GM21447 (cell line): ENCODE results near the gene TMEM259.

Experiments
- ATAC-seq: cut with Tn5 transposase; IDR thresholded peaks from one replicate; pipeline ENCODE4 v1.9.1; 2021; ENCODE audit not compliant: unreplicated experiment

TMEM259 gene

DNA sequence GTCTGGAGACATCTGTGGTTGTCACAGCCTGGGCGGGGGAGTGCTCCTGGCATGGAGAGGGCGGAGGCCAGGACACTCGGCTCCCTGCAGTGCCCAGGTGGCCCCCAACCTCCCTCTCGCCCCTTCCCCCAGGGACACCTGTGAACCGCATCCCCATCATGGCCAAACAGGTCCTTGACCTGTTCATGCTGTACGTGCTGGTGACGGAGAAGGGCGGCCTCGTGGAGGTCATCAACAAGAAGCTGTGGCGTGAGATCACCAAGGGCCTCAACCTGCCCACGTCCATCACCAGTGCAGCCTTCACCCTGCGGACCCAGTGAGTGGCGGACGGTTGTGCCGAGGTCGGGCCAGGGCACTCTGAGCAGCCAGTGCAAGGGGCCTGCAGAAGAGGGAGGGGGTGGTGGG, 56.8 kb downstream of the TMEM259 start:
- no peak for ATAC-seq

DNA sequence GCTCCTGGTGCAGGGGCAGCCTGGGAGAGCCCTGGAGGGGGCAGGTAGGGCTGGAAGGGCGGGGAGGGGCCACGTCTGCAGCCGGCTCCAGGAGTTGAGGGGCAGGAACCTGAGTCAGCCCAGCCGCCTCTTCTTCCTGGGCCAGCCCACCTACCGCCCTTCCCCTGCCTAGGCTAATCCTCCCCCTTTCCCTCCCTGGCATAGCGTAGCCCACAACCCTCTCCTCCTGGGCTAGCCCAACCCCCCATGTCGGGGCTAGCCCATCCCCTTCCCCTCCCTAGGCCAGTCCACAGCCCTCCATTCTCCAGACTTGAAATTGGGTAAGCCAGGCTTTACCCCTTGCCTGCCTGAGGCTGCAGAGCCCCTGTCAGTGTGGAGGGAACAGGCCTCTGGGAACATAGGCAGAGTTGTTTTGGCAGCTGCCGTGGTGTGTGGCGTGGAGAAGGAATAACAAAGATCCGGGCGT, 57.4 kb downstream of the TMEM259 start:
- ATAC-seq: no peak

- ATAC-seq: no peak
Measured at GRCh38 chr19:962683-963400, 58.1 kb downstream of the TMEM259 start.

DNA sequence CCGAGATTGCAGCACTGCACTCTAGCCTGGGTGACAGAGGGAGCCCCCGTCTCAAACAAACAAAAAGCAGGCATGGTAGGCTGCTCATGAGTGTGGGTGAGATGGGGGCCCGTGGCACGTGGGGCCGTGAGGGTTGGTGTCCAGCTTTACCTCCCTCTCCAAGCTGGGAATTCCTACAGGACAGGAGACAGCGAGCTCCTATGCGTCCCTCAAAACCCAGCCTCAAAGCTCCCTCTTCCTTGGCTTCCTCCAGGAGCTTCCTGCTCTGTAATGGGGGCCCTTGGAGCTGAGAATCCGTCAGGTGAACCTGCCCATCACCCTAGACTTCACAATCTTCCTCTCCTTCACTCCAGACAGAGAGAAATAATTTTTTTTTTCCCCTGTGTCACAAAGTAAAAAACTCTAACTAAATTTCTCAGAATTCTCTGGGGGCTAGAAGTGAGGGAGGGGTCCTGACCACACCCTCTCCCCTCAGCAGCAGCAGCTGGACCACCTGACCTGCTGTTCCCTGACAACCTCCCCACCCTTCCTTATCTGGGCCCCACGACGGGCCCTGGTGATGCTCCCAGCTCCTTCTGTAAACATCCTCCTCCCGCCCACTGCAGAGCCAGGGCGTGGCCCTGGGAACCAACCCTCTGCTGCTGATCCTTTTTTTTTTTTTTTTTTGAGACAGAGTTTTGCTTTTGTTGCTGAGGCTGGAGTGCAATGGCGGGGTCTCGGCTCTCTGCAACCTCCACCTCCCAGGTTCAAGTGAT, 58.9 kb downstream of the TMEM259 start:
- no peak for ATAC-seq

DNA sequence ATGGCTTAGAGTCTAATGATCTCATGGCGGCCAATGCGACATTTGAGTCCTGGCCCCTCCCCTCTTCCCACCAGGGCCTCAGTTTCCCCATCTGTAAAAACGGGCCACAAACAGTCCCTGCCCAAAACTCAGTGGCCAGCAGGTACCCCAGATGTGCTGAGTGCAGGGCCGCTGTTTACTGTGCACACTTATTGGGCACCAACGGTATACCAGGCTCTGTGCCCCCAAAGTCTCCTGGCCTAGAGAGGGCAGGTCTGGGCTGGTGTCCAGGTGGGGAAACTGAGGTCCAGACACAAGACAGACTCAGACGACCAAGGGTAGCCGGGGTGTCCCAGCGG, 60.4 kb downstream of the TMEM259 start:
- no peak for ATAC-seq

GRCh38 chr19:960020-960419, 60.9 kb downstream of the TMEM259 start:
- no peak for ATAC-seq
